Activated naive CD4-positive, alpha-beta T cell treated with Interleukin-2 at 50 U/mL for 16 hours (primary cell): ENCODE measurements around the gene ZNF248.
"Not testable (repeated sequence)": the region's sequence is repeated elsewhere in the genome, so short reads cannot be mapped to it uniquely, and the experiment has no call there.

ENCODE experiments used
- DNase-seq: peaks from one replicate; pipeline ENCODE4 v3.0.0-alpha.2; 2020

ZNF248 gene

DNA sequence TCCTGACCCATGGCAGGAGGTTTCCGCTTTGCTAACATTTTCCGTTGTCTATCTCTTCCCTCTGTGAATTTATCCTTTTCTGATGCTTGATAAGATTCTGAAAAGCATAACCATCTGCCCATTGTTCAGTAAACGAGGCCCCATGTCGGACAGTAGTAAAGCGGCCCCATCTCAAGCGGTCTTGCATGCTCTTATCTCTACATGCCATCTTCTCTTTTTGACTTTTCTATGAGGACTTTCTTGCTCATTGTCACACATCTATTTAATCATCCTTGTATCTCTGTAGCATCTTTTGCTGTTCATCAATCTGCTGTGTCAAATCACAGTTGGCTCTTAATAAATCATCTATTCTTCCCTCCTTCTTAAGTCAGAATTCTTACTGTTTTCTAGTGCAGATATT, 37.6 kb downstream of the ZNF248 start:
- DNase-seq, result no peak

DNA sequence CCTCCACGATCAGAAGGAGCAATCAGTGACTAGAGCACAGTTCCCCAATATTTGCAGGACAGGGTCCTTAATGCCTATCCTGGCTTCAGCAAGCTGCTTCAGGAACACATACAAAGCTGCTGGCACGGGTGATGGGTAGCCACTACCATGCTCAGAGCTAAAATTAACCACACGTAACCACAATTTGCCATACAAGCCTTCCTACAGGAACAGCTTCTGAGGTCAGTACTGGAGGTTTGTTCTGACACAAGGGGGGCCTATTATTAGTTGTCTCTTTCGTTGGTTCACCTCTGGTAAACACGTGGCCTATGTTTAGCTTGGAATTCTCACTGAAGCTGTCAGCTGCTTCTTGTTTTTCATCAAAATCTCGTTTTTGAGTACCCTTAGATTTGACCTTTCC, 41.1 kb downstream of the ZNF248 start:
- no peak for DNase-seq

- DNase-seq, result no peak
Measured at GRCh38 chr10:37813763-37814162, 43.6 kb downstream of the ZNF248 start.

DNA sequence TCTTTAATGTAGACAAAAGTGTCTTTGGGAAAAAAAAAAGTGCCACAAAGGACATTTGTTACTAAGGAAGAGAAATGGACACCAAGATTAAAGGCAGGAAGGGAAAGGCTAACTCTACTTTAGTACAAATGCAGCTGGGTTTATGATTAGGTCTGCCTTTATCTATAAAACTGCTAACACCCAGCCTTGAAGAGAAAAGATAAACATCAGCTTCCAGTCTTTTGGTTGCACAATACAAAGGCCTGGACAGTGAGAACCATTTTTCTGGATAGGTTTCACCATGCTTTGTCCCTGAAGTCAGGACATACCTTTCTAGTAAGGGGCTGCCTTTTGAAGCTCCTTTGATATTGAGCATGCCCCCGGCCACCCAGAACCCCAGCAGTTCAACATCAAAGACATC, 45.1 kb downstream of the ZNF248 start:
- DNase-seq, result no peak

- no peak for DNase-seq
Measured at GRCh38 chr10:37803269-37803668, 54.1 kb downstream of the ZNF248 start.

DNA sequence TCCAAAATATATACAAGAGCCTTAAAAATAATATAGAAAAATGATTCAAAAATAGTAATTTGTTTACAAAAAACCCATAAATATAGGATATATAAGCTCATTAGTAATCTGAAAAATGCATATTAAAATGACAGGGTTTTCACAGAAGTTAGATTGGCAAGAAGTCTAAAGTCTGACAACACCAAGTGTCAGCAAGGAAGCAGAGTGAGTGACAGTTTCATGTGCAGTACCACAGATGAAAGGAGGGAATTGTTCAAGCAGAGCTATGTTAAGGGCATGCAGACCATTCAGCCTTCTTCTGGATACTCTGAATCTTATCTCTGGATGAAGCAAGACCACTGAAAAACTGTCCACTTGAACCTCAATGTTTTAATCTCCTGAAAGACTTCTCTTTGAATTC, 55.9 kb downstream of the ZNF248 start:
- no peak for DNase-seq

GRCh38 chr10:37794305-37794976, 63.0 kb downstream of the ZNF248 start:
- no peak for DNase-seq

GRCh38 chr10:37789590-37789989, 67.8 kb downstream of the ZNF248 start:
- DNase-seq, result no peak

DNA sequence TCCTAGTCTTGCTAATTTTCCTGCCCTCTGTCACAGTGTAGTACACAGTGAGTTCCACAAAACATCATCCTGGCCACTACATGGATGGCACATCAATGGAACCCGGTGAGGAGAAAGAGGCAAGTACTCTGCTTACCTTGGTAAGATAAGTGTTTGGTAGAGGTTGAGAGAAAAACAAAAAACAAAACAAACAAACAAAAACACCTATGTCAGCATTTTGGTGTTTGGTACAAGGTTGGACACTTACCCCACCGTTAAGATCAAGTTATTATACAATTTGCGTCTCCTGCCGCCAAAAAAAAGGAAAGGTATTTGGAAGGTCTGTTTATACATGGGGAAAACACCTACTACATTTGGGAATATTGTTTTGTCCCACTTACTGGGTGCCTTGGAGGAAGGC, 72.7 kb downstream of the ZNF248 start:
- DNase-seq, result no peak

DNA sequence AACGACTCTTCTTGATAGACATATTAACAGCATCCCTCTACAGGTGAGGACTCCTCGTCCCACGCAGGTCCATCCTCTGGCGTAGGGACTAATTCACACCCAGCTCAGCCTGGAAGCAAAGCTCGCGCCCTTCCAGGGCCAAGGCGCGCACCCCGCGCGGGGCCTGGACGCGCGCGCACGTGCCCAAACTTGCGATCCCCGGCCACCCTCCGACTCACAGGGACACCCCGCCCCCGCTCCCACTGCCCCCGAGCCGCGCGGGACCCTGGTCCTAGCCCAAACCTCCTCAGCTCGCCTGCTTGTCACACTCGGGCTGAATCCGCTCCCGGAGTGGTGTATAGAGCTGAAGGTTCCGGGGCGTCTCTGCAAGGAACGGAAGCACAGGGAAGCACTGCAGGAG, 76.9 kb downstream of the ZNF248 start:
- no peak for DNase-seq

GRCh38 chr10:37777056-37777455, 80.4 kb downstream of the ZNF248 start:
- no peak for DNase-seq

DNA sequence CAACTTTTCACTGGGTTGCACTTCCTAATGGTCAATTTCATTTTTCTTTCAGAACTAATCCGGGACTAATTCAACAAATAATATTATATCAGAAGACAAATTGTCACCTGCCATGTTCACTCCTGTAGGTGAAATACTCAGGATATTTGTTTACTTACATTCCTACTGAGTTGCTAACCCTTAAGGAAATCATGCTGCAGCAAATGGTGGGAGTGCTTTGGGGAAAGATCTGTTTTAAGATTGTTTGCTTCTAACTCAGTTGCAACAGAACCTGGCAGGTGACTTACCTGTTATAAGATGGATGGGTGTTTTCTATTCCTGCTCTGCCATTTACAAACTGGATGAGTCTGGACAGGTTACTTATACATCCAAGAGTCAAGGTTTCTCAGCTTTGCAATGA, 81.8 kb downstream of the ZNF248 start:
- no peak for DNase-seq

GRCh38 chr10:37774351-37774750, 83.1 kb downstream of the ZNF248 start:
- DNase-seq, result no peak

- no peak for DNase-seq
Measured at GRCh38 chr10:37765216-37765615, 92.2 kb downstream of the ZNF248 start.

GRCh38 chr10:37763132-37763531, 94.3 kb downstream of the ZNF248 start:
- DNase-seq, result no peak

- DNase-seq, result no peak
Measured at GRCh38 chr10:37762287-37762686, 95.1 kb downstream of the ZNF248 start.

GRCh38 chr10:37760817-37761216, 96.6 kb downstream of the ZNF248 start:
- DNase-seq, result no peak

DNA sequence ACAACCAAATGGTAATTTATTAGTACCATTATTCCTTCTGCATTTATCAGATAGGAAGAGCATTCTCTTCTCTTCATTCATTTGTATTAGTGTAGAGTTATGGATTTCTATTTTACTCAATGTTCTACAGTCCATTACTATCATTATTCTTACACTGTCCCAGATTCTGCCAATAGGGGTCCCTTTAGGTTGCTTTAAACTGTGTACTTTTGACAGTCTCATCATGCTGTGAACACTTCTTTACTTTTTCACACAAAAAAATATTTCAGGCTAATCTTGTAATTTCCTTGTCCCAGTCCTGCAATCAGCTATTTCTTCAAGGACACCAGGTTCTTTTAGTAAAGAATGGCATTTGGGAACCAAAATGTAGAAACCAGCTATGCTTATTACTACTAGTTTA, 99.3 kb downstream of the ZNF248 start:
- no peak for DNase-seq

GRCh38 chr10:37754538-37755323, 102.7 kb downstream of the ZNF248 start:
- DNase-seq, result no peak

DNA sequence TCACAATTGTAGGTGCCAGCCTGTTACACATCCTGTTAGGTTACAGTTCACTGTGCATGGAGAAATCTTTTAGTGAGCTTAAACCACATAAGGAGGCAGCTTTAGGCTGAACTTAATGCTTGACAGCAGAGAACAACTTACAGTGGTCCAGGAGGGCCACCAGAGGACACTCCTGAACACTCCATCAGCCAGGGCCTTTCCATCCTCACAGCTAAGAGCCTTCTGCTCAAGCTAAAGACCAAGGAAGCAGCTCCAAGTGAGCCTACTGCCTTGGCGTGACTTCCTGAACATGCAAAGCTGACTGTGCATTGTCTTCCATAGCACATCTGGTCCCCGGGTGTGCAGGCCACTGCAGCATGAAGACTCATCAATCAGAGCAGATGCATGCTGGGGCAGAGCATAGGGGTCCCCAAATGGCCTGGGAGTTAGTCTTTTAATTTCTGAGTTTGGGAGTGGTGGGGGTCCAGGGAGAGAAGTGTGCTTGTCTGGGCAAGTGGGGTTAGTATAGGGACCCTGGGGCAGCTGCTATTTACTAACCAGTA, 105.0 kb downstream of the ZNF248 start:
- DNase-seq, result no peak

DNA sequence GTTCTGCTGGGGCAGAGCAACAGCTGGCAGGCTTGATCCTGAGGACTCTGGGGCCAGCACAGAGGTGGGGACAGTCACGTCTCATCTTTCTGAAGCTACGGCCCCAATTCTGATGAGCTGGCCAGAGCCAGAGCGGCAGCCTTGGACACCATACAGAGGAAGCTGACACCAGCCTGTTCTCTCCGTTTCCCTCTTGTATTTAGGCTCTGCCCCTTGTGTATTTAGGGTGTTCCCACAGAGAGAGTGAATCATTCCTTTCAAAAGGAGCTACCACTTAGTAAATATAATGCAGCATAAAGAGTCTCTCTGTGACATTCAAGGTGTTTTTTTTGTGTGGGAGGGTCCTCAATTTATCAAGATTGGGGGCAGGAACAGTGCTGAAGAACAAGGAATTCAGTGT, 109.2 kb downstream of the ZNF248 start:
- no peak for DNase-seq

DNA sequence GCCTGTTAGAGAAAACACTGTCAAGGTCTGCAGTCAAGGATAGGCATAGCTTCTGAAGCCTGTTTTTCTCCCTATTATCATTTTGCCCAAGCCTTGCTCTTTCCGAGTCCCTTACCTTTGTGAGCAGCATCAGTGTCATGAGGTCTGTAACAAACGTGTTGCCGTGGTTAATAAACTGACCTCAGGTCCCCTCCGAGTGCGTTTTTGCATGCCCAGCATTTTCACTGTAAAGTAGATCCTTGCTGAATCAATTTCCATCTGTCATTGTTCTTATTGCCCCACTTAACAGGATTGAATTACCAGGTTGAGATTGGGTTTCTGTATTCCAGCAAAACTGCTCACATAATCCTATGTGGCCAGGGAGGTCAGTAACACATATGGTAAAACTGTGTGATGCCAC, 110.3 kb downstream of the ZNF248 start:
- no peak for DNase-seq

DNA sequence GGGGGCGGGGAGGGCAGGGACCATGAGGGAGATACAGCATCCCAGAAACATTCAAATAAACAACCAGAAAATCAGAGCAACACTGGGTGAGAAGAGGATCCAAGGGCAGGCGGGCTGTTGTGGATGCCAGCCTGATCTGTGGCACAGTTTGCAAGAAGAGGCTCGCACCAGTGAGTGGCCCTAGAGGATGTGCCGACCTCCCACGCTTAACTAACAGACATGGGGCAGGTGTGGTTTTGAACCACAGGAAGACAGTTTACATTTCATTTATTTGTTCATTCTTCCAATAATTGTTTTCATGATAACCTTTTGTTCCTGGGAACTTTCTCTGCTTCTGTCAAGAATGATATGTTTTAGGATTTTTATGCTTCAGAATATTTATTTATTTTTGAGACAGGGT, 115.6 kb downstream of the ZNF248 start:
- no peak for DNase-seq

DNA sequence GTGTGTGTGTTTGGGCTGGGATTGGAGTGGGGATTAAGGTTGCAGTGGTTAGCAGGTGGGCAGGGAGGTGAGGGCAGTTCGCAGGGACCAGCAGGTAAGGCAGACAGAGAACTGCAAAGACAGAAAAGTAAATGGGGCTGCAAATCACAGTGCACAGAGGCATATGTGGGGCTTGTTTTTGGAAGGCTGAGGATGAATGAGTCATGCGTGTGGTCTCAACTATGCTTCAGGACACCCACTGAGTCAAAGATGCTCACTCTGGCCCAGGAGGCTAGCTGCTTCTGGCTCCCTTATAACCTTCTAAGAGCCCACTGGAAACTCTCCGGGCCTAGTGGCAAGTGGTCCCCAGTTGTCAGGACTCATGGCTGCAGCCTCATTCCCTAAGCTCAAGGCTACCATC, 118.2 kb downstream of the ZNF248 start:
- DNase-seq, result no peak

DNA sequence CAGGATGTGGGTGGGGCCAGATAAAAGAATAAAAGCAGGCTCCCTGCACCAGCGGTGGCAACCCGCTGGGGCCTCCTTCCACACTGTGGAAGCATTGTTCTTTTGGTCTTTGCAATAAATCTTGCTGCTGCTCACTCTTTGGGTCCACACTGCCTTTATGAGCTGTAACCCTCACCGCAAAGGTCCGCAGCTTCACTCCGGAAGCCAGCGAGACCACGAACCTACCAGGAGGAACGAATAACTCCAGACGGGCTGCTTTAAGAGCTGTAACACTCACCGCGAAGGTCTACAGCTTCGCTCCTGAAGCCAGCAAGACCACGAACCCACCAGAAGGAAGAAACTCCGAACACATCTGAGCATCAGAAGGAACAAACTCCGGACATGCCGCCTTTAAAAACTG, 119.2 kb downstream of the ZNF248 start:
- not testable (repeated sequence) for DNase-seq
